LNCaP clone FGC (cell line): ENCODE measurements around the gene TFEB.
A peak's percentile ranks its signal among the peaks of the same experiment; 100 is the strongest.

ENCODE experiments used
- DNase-seq: peaks from one replicate; pipeline ENCODE4 v3.0.0-alpha.2; 2011; ENCODE audit warnings: low read depth
- H3K4me3 ChIP-seq: 2 replicates; pipeline ENCODE4 v1.5.1; 2011; ENCODE audit warnings: mild to moderate bottlenecking, low read depth, low read length, control low read depth
- TF ChIP-seq, protein P1 (sequence below): IDR thresholded peaks from 2 replicates; pipeline ENCODE4 v1.5.1; 2012; ENCODE audit warnings: mild to moderate bottlenecking; ENCODE audit not compliant: control insufficient read depth, insufficient read depth; ENCODE audit errors: extremely low read depth

The TFEB gene

DNA sequence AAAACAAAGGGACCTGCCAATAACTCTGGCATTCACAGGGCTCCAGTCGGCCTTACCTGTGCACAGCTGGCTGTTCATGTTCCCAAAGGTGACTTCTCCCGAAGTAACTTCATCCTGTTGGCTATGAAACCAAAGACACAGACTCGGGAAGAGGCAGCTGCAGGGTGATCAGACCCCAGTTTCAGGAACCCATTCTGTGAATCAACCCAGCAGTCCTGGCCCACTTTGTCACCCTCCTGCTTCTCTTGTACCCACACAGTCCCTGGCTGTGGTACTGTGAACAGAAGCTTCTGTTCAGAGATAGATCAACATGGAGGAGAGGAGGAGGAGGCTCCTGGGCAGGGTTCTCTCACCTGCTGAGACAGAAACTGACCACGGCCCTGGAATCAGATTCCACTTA lies 20.5 kb upstream of the TFEB start:
- no peak for DNase-seq
- TF ChIP-seq, protein P1, sequence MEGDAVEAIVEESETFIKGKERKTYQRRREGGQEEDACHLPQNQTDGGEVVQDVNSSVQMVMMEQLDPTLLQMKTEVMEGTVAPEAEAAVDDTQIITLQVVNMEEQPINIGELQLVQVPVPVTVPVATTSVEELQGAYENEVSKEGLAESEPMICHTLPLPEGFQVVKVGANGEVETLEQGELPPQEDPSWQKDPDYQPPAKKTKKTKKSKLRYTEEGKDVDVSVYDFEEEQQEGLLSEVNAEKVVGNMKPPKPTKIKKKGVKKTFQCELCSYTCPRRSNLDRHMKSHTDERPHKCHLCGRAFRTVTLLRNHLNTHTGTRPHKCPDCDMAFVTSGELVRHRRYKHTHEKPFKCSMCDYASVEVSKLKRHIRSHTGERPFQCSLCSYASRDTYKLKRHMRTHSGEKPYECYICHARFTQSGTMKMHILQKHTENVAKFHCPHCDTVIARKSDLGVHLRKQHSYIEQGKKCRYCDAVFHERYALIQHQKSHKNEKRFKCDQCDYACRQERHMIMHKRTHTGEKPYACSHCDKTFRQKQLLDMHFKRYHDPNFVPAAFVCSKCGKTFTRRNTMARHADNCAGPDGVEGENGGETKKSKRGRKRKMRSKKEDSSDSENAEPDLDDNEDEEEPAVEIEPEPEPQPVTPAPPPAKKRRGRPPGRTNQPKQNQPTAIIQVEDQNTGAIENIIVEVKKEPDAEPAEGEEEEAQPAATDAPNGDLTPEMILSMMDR = no peak
- H3K4me3 ChIP-seq = no peak overlapping the region

DNA sequence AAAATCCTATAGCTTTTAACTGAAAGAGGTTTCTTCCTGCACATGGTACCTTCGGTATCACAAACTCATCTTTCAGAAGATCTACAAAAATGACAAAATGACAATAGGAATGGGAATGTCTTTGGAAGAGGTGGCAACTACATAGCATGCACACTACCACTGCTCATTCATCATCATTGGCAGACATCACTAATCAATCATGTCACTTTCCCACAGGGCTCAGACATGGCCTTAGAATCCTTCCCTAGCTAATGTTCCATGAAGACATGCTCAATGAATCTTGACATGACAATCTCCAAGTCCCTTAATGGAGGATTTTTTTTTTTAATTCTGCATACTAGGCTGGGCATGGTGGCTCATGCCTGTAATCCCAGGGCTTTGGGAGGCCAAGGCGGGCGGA lies 15.0 kb upstream of the TFEB start:
- TF ChIP-seq, protein P1 = no peak
- H3K4me3 ChIP-seq = no peak overlapping the region
- no peak for DNase-seq

DNA sequence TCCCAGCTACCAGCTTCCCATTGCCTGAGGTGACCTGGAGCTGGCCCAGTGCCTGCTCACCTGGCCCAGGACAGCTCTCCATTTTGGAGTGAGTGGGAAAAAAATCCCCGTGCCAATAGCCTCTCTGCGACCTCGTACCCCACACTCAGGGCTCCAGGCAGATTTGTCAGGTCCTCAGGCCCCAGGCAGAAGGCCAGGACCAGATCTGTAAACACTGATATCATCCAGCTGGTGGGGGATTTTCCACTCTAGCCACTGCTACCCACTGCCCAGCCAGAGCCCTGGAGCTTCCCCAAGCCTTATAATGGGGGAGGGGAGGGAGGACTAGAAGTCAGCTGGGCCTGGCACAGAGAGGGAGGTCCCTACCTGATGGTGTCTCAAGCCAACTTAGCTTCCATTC lies 13.1 kb upstream of the TFEB start:
- no peak overlapping the region for H3K4me3 ChIP-seq
- TF ChIP-seq, protein P1 = no peak
- DNase-seq = no peak

DNA sequence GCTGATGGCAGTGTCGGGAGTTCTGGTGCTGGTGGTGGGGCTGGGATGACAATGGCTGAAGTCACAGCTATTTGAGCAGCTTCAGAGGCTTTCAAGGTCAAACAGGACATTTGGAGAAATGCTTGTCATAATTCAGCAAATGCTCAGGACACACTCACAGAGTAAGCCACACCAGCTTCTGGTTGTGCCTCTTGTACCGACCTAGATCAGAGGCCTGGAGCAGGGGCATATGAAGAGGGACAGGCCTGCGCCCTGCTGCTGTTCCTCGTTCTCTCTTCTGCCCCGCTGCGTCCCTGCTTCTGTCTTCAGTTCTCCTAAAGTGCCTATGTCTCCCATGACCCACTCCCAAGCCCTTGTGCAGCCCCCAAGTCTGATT lies 12.7 kb upstream of the TFEB start:
- no peak for DNase-seq
- TF ChIP-seq, protein P1 = no peak
- H3K4me3 ChIP-seq = no peak overlapping the region

DNA sequence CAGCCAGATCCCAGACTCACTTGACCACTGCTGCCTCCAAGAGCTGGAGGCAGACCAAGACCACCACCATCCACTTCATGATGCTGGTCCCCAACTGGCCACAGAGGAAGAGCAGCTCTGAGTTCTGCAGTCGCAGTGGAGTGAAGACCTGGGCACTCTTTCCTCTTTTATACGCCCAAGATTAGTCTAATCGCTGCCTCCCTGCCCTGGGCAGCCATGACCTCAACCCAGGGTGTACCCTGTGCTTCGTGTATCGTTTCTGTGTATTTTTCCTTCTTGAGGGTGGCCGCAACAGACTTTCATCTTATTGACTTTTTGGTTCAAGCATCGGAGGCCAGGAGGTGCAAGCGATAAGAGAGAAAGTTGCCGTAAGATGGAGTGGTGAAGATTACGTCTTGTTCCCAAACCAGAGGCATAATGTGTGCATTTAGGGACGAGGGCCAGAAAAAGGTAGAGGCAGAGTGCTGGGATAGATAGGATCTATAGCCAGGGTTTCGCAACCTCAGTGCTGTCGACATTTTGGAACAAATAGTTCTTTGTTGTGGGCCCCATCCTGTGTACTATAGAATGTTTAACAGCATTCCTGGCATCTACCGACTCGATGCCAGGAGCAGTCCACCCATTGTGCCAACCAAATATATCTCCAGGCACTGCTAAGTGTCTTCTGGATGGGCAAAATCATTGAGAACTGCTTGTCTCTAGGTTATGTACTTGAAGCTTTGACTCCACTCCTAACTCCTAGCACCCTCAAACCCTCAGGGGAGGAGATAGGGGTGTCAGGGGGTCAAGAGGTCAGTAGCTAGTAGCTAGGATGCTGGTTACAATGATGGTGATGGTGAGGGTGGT lies 12.1 kb upstream of the TFEB start, which contains the start of gene PGC:
PGC (minus strand) TSS at position 142 of the 846 bp plus-strand sequence; CDS start at position 79, 63 bp downstream.
- DNase-seq = peak; percentile 90
- TF ChIP-seq, protein P1 = no peak
- no peak within 1 kb of the TSS for H3K4me3 ChIP-seq

DNA sequence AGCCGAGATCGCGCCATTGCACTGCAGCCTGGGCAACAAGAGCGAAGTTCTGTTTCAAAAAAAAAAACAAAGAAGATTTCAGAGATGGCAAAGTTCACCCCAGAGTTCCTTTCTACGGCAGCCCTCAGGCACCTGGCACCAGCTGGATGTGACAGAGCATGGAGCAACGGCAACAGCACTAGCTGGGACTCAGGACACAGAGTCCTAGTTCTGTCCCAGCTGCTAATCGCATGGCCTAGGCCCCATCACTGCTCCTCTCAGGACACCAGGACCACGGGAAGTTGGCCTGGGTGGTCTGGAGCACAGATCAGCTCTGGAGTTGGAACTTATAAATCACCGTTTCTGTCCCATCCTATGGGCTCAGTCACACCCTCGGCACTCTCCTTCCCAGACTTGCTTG lies 10.7 kb upstream of the TFEB start:
- no peak for DNase-seq
- TF ChIP-seq, protein P1 = no peak
- H3K4me3 ChIP-seq = no peak overlapping the region

DNA sequence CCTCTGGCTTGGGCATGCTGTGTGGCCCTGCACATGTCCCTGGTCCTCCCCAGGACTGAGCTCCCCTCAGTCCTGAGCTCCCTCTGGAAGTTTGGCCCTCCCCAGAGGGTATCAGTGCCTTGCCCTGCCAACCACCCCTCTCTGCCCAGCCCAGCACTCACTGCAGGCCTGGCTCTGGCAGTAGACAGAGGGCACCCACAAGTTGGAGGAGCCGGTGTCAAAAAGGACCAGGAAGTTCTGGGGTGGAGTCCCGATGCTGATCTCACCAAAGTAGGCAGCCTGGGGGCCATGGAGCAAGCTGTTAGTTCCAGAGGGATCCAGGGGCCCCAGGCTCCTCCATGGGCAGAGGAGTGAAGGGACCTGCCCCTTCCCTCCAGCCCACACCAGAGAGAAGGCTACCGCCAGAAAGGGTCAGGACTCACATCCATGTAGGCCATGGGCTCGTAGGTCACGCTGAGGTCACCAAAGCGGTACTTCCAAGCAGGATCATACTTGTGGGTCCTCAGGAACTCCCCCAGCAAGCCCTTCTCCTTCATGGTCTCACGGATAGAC lies 8.9 kb upstream of the TFEB start:
- no peak overlapping the region for H3K4me3 ChIP-seq
- TF ChIP-seq, protein P1 = no peak
- DNase-seq = no peak
